ENCODE measurements around the gene REPIN1.

The REPIN1 gene

GRCh38 chr7:150412518-150413488, 44.2 kb downstream of the REPIN1 start:
- Histone ChIP-seq H3K9me3 (ENCODE audit: control insufficient read depth, low read length) (no peaks in the 10 kb centered on the region), H3K4me3 (ENCODE audit: low read length) (no peak overlapping the region), H3K36me3 (ENCODE audit: control insufficient read depth, insufficient read depth, low read length, severe bottlenecking) (no peaks in the 10 kb centered on the region), H3K27me3 (replicated peaks; ENCODE audit: control insufficient read depth, insufficient read depth, low read length) (peaks cover 4% of the 10 kb centered on the region), H3K9ac (ENCODE audit: low read length) (no peak overlapping the region), H3K4me1 (ENCODE audit: control insufficient read depth, insufficient read depth, low read length) (no peaks in the 10 kb centered on the region)
- no peak for DNase-seq (ENCODE audit: low read depth)

GRCh38 chr7:150413640-150414081, 45.0 kb downstream of the REPIN1 start:
- H3K4me1 ChIP-seq (ENCODE audit: control insufficient read depth, insufficient read depth, low read length), result no peaks in the 10 kb centered on the region
- H3K9me3 ChIP-seq (ENCODE audit: control insufficient read depth, low read length), result no peaks in the 10 kb centered on the region
- H3K9ac ChIP-seq (ENCODE audit: low read length), result no peak overlapping the region
- no peak for DNase-seq (ENCODE audit: low read depth)
- peaks cover 4% of the 10 kb centered on the region for H3K27me3 ChIP-seq (replicated peaks; ENCODE audit: control insufficient read depth, insufficient read depth, low read length)
- no peak overlapping the region for H3K4me3 ChIP-seq (ENCODE audit: low read length)
- no peaks in the 10 kb centered on the region for H3K36me3 ChIP-seq (ENCODE audit: control insufficient read depth, insufficient read depth, low read length, severe bottlenecking)

- H3K36me3 ChIP-seq (ENCODE audit: control insufficient read depth, insufficient read depth, low read length, severe bottlenecking), result no peaks in the 10 kb centered on the region
- H3K4me1 ChIP-seq (ENCODE audit: control insufficient read depth, insufficient read depth, low read length), result no peaks in the 10 kb centered on the region
- no peak overlapping the region for H3K4me3 ChIP-seq (ENCODE audit: low read length)
- no peak for DNase-seq (ENCODE audit: low read depth)
- H3K9me3 ChIP-seq (ENCODE audit: control insufficient read depth, low read length), result no peaks in the 10 kb centered on the region
- no peak overlapping the region for H3K9ac ChIP-seq (ENCODE audit: low read length)
- H3K27me3 ChIP-seq (replicated peaks; ENCODE audit: control insufficient read depth, insufficient read depth, low read length), result peaks cover 4% of the 10 kb centered on the region
Observed at GRCh38 chr7:150415161-150416153, 46.8 kb downstream of the REPIN1 start.

- Histone ChIP-seq H3K4me1 (ENCODE audit: control insufficient read depth, insufficient read depth, low read length) (no peaks in the 10 kb centered on the region), H3K9me3 (ENCODE audit: control insufficient read depth, low read length) (no peaks in the 10 kb centered on the region), H3K4me3 (ENCODE audit: low read length) (no peak overlapping the region), H3K27me3 (replicated peaks; ENCODE audit: control insufficient read depth, insufficient read depth, low read length) (peaks cover 4% of the 10 kb centered on the region), H3K36me3 (ENCODE audit: control insufficient read depth, insufficient read depth, low read length, severe bottlenecking) (no peaks in the 10 kb centered on the region), H3K9ac (ENCODE audit: low read length) (no peak overlapping the region)
- no peak for DNase-seq (ENCODE audit: low read depth)
Observed at GRCh38 chr7:150417239-150417638, 48.6 kb downstream of the REPIN1 start.

GRCh38 chr7:150417863-150418262, 49.2 kb downstream of the REPIN1 start:
- H3K9ac ChIP-seq (ENCODE audit: low read length), result no peak overlapping the region
- no peak for DNase-seq (ENCODE audit: low read depth)
- no peaks in the 10 kb centered on the region for H3K9me3 ChIP-seq (ENCODE audit: control insufficient read depth, low read length)
- no peaks in the 10 kb centered on the region for H3K36me3 ChIP-seq (ENCODE audit: control insufficient read depth, insufficient read depth, low read length, severe bottlenecking)
- H3K4me3 ChIP-seq (ENCODE audit: low read length), result no peak overlapping the region
- H3K27me3 ChIP-seq (replicated peaks; ENCODE audit: control insufficient read depth, insufficient read depth, low read length), result peaks cover 4% of the 10 kb centered on the region
- no peaks in the 10 kb centered on the region for H3K4me1 ChIP-seq (ENCODE audit: control insufficient read depth, insufficient read depth, low read length)

- DNase-seq (ENCODE audit: low read depth), result no peak
Observed at GRCh38 chr7:150420242-150420641, 51.6 kb downstream of the REPIN1 start.

GRCh38 chr7:150420987-150421674, 52.5 kb downstream of the REPIN1 start:
- no peaks in the 10 kb centered on the region for H3K4me1 ChIP-seq (ENCODE audit: control insufficient read depth, insufficient read depth, low read length)
- H3K9ac ChIP-seq (ENCODE audit: low read length), result no peak overlapping the region
- DNase-seq (ENCODE audit: low read depth), result peak; percentile 94
- H3K9me3 ChIP-seq (ENCODE audit: control insufficient read depth, low read length), result no peaks in the 10 kb centered on the region
- H3K27me3 ChIP-seq (replicated peaks; ENCODE audit: control insufficient read depth, insufficient read depth, low read length), result no peaks in the 10 kb centered on the region
- H3K4me3 ChIP-seq (ENCODE audit: low read length), result no peak overlapping the region
- no peaks in the 10 kb centered on the region for H3K36me3 ChIP-seq (ENCODE audit: control insufficient read depth, insufficient read depth, low read length, severe bottlenecking)

More at GRCh38 chr7:150420242-150420641, 51.6 kb downstream of the REPIN1 start:
- H3K9me3 ChIP-seq (ENCODE audit: control insufficient read depth, low read length), result no peaks in the 10 kb centered on the region
- no peaks in the 10 kb centered on the region for H3K27me3 ChIP-seq (replicated peaks; ENCODE audit: control insufficient read depth, insufficient read depth, low read length)
- H3K9ac ChIP-seq (ENCODE audit: low read length), result no peak overlapping the region
- H3K4me3 ChIP-seq (ENCODE audit: low read length), result no peak overlapping the region
- no peaks in the 10 kb centered on the region for H3K36me3 ChIP-seq (ENCODE audit: control insufficient read depth, insufficient read depth, low read length, severe bottlenecking)
- H3K4me1 ChIP-seq (ENCODE audit: control insufficient read depth, insufficient read depth, low read length), result no peaks in the 10 kb centered on the region

GRCh38 chr7:150421831-150422230, 53.2 kb downstream of the REPIN1 start:
- no peaks in the 10 kb centered on the region for H3K27me3 ChIP-seq (replicated peaks; ENCODE audit: control insufficient read depth, insufficient read depth, low read length)
- no peaks in the 10 kb centered on the region for H3K36me3 ChIP-seq (ENCODE audit: control insufficient read depth, insufficient read depth, low read length, severe bottlenecking)
- H3K4me3 ChIP-seq (ENCODE audit: low read length), result no peak overlapping the region
- H3K9ac ChIP-seq (ENCODE audit: low read length), result no peak overlapping the region
- H3K4me1 ChIP-seq (ENCODE audit: control insufficient read depth, insufficient read depth, low read length), result no peaks in the 10 kb centered on the region
- no peak for DNase-seq (ENCODE audit: low read depth)
- no peaks in the 10 kb centered on the region for H3K9me3 ChIP-seq (ENCODE audit: control insufficient read depth, low read length)
